Measurements from ENCODE around the gene UBE2D1. TPM values are rescaled to one million over a fixed set of nuclear protein-coding genes. Genes with fewer than 3 reads are reported as not detected.

Gene UBE2D1
- total RNA-seq, 1 experiment from 2014 or later: 13.8 TPM

GRCh38 chr10:58361353-58361752 lies 26.5 kb downstream of the UBE2D1 start:
- no peak for DNase-seq (ENCODE audit: low read depth, low spot score)
- in situ Hi-C loops (cut with HindIII; ENCODE audit: low pct_unique_long_range_greater_than_20kb, low sequenced_read_pairs): no loop called here

GRCh38 chr10:58362027-58362789 lies 27.4 kb downstream of the UBE2D1 start:
- in situ Hi-C loops (cut with HindIII; ENCODE audit: low pct_unique_long_range_greater_than_20kb, low sequenced_read_pairs): no loop called here
- no peak for DNase-seq (ENCODE audit: low read depth, low spot score)

- in situ Hi-C loops (cut with HindIII; ENCODE audit: low pct_unique_long_range_greater_than_20kb, low sequenced_read_pairs): no loop called here
- DNase-seq (ENCODE audit: low read depth, low spot score): no peak
These were observed 32.3 kb downstream of the UBE2D1 start for GRCh38 chr10:58367069-58367468.

- no peak for DNase-seq (ENCODE audit: low read depth, low spot score)
- in situ Hi-C loops (cut with HindIII; ENCODE audit: low pct_unique_long_range_greater_than_20kb, low sequenced_read_pairs): no loop called here
These were observed 36.7 kb downstream of the UBE2D1 start for GRCh38 chr10:58371473-58371872.

GRCh38 chr10:58372607-58373441 lies 38.0 kb downstream of the UBE2D1 start:
- in situ Hi-C loops (cut with HindIII; ENCODE audit: low pct_unique_long_range_greater_than_20kb, low sequenced_read_pairs): no loop called here
- DNase-seq (ENCODE audit: low read depth, low spot score): no peak

- no peak for DNase-seq (ENCODE audit: low read depth, low spot score)
These were observed 38.6 kb downstream of the UBE2D1 start for GRCh38 chr10:58373442-58373827.

GRCh38 chr10:58382489-58382995 lies 47.7 kb downstream of the UBE2D1 start:
- no peak for DNase-seq (ENCODE audit: low read depth, low spot score)
- in situ Hi-C loops (cut with HindIII; ENCODE audit: low pct_unique_long_range_greater_than_20kb, low sequenced_read_pairs): no loop called here

More at GRCh38 chr10:58373442-58373827, 38.6 kb downstream of the UBE2D1 start:
- in situ Hi-C loops (cut with HindIII; ENCODE audit: low pct_unique_long_range_greater_than_20kb, low sequenced_read_pairs): no loop called here

- in situ Hi-C loops (cut with HindIII; ENCODE audit: low pct_unique_long_range_greater_than_20kb, low sequenced_read_pairs): no loop called here
- no peak for DNase-seq (ENCODE audit: low read depth, low spot score)
These were observed 49.3 kb downstream of the UBE2D1 start for GRCh38 chr10:58384095-58384494.

GRCh38 chr10:58384544-58384998 lies 49.8 kb downstream of the UBE2D1 start:
- in situ Hi-C loops (cut with HindIII; ENCODE audit: low pct_unique_long_range_greater_than_20kb, low sequenced_read_pairs): no loop called here
- no peak for DNase-seq (ENCODE audit: low read depth, low spot score)

GRCh38 chr10:58384999-58385783 lies 50.4 kb downstream of the UBE2D1 start, which contains the start of gene TFAM:
TSS of gene TFAM (plus strand) at chr10:58385410. CDS start at chr10:58385548, 138 bp downstream.
- in situ Hi-C loops (cut with HindIII; ENCODE audit: low pct_unique_long_range_greater_than_20kb, low sequenced_read_pairs): no loop called here
- peak; percentile 90 for DNase-seq (ENCODE audit: low read depth, low spot score)

- in situ Hi-C loops (cut with HindIII; ENCODE audit: low pct_unique_long_range_greater_than_20kb, low sequenced_read_pairs): no loop called here
- DNase-seq (ENCODE audit: low read depth, low spot score): peak; percentile 42
These were observed 50.9 kb downstream of the UBE2D1 start for GRCh38 chr10:58385784-58386112.

- in situ Hi-C loops (cut with HindIII; ENCODE audit: low pct_unique_long_range_greater_than_20kb, low sequenced_read_pairs): no loop called here
- no peak for DNase-seq (ENCODE audit: low read depth, low spot score)
These were observed 54.2 kb downstream of the UBE2D1 start for GRCh38 chr10:58389024-58389423.

GRCh38 chr10:58393317-58393716 lies 58.5 kb downstream of the UBE2D1 start:
- peak; percentile 42 for DNase-seq (ENCODE audit: low read depth, low spot score)
- in situ Hi-C loops (cut with HindIII; ENCODE audit: low pct_unique_long_range_greater_than_20kb, low sequenced_read_pairs): no loop called here

- DNase-seq (ENCODE audit: low read depth, low spot score): no peak
These were observed 59.7 kb downstream of the UBE2D1 start for GRCh38 chr10:58394471-58394870.

GRCh38 chr10:58396057-58396456 lies 61.3 kb downstream of the UBE2D1 start:
- DNase-seq (ENCODE audit: low read depth, low spot score): no peak
- in situ Hi-C loops (cut with HindIII; ENCODE audit: low pct_unique_long_range_greater_than_20kb, low sequenced_read_pairs): no loop called here

More at GRCh38 chr10:58394471-58394870, 59.7 kb downstream of the UBE2D1 start:
- in situ Hi-C loops (cut with HindIII; ENCODE audit: low pct_unique_long_range_greater_than_20kb, low sequenced_read_pairs): no loop called here

GRCh38 chr10:58397830-58398229 lies 63.0 kb downstream of the UBE2D1 start:
- in situ Hi-C loops (cut with HindIII; ENCODE audit: low pct_unique_long_range_greater_than_20kb, low sequenced_read_pairs): no loop called here
- no peak for DNase-seq (ENCODE audit: low read depth, low spot score)

GRCh38 chr10:58399410-58399809 lies 64.6 kb downstream of the UBE2D1 start:
- DNase-seq (ENCODE audit: low read depth, low spot score): no peak
- in situ Hi-C loops (cut with HindIII; ENCODE audit: low pct_unique_long_range_greater_than_20kb, low sequenced_read_pairs): no loop called here

- DNase-seq (ENCODE audit: low read depth, low spot score): no peak
- in situ Hi-C loops (cut with HindIII; ENCODE audit: low pct_unique_long_range_greater_than_20kb, low sequenced_read_pairs): no loop called here
These were observed 65.8 kb downstream of the UBE2D1 start for GRCh38 chr10:58400609-58401008.
